Measurements from ENCODE around the gene PCDHGB4.
"Not testable (repeated sequence)": the region's sequence is repeated elsewhere in the genome, so short reads cannot be mapped to it uniquely, and the experiment has no call there.

PCDHGB4 gene

DNA sequence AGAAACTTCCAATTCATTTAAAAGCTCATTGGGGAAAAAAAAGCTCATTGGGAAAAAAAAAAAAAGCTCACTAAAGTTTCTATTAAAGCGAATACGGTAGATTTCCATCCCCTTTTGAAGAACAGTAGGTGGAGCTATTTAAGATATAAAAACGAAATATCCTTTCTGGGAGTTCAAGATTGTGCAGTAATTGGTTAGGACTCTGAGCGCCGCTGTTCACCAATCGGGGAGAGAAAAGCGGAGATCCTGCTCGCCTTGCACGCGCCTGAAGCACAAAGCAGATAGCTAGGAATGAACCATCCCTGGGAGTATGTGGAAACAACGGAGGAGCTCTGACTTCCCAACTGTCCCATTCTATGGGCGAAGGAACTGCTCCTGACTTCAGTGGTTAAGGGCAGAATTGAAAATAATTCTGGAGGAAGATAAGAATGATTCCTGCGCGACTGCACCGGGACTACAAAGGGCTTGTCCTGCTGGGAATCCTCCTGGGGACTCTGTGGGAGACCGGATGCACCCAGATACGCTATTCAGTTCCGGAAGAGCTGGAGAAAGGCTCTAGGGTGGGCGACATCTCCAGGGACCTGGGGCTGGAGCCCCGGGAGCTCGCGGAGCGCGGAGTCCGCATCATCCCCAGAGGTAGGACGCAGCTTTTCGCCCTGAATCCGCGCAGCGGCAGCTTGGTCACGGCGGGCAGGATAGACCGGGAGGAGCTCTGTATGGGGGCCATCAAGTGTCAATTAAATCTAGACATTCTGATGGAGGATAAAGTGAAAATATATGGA lies 43.0 kb downstream of the PCDHGB4 start, which contains the start of gene PCDHGA12:
Gene PCDHGA12 (plus strand): TSS at position 176 of the 782 bp plus-strand sequence. CDS start 253 bp downstream, at position 429.
- no peak for ATAC-seq

DNA sequence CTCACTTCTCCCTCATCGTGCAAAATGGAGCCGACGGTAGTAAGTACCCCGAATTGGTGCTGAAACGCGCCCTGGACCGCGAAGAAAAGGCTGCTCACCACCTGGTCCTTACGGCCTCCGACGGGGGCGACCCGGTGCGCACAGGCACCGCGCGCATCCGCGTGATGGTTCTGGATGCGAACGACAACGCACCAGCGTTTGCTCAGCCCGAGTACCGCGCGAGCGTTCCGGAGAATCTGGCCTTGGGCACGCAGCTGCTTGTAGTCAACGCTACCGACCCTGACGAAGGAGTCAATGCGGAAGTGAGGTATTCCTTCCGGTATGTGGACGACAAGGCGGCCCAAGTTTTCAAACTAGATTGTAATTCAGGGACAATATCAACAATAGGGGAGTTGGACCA lies 43.8 kb downstream of the PCDHGB4 start:
- no peak for ATAC-seq

DNA sequence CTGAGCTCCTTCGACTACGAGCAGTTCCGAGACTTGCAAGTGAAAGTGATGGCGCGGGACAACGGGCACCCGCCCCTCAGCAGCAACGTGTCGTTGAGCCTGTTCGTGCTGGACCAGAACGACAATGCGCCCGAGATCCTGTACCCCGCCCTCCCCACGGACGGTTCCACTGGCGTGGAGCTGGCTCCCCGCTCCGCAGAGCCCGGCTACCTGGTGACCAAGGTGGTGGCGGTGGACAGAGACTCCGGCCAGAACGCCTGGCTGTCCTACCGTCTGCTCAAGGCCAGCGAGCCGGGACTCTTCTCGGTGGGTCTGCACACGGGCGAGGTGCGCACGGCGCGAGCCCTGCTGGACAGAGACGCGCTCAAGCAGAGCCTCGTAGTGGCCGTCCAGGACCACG lies 44.8 kb downstream of the PCDHGB4 start:
- ATAC-seq = not testable (repeated sequence)

DNA sequence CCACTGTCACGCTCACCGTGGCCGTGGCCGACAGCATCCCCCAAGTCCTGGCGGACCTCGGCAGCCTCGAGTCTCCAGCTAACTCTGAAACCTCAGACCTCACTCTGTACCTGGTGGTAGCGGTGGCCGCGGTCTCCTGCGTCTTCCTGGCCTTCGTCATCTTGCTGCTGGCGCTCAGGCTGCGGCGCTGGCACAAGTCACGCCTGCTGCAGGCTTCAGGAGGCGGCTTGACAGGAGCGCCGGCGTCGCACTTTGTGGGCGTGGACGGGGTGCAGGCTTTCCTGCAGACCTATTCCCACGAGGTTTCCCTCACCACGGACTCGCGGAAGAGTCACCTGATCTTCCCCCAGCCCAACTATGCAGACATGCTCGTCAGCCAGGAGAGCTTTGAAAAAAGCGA lies 45.2 kb downstream of the PCDHGB4 start:
- ATAC-seq = not testable (repeated sequence)

DNA sequence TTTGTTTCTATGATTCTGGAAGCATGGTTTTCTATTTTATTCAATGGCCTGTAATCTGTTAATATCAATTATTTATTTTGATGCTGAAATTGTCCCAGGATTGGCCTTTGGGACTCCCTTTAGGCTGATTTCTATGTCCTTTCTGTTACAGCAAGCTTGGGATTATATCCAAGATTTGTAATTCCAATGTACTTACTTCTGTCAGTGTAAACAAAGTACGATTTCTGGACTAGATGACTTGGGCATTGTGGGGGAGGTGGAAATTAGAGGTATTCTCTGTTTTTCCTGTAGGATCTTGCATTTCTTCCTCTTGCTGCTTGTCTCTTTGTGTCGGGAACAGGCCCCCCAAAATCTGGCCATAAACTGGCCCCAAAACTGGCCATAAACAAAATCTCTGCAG lies 46.5 kb downstream of the PCDHGB4 start:
- ATAC-seq = no peak

DNA sequence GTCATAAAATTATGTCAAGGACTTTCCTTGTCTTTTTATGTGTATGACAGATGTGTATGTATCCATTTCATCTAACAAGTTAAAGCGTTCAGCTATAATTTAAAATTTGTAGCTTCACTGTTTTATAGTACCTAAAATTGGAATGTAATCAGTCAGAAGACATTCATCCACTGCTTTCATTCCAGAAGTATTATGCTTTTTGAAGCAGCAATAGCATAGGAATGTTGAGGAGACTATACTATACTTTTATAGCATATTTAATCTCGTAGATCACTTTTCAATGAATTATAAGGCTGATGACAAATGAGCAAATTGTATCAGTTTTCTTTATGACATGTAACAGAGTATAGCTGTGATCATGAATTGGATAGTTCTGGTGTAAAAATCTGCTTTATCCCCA lies 49.7 kb downstream of the PCDHGB4 start:
- ATAC-seq = no peak

DNA sequence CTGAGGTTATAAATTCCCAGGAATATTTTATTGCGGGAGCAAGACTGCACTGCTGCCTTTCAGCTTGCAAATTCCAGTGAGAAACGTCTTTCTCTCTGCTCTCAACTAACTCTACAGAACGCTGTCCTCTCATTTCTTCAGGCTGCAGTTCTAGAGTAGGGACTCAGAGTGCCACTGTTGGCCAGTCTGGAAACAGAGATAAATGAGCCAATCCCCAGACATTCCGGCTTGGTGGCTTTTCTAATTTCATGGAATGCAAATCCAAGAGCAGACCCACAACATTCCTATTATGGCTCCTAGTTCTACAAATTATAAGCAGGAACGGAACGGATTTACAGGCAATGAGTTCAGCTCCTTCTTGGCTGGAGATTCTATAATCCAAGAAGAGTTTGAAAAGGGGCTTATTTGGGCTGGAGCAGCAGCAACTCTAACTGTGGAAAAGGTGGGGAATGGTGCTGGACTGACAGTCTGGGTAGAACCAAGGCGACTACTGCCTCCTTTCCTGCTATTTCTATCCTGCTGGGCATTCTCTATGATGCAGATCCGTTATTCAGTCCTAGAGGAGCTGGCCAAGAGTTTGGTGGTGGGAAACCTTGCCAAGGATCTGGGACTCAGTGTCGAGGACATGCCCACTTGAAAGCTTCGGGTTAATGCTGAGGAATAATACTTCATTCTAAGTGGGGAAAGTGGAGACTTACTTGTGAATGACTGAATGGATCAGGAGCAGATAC lies 52.1 kb downstream of the PCDHGB4 start:
- no peak for ATAC-seq
